Femur (tissue), 1 donor: ENCODE measurements around the gene TLL1.

Experiments
- DNase-seq: peaks from one replicate; pipeline ENCODE4 v3.0.0-alpha.2; 2017

TLL1 gene

GRCh38 chr4:165872461-165873297 lies at the start of gene TLL1:
TSS of gene TLL1 (plus strand) at chr4:165873237. CDS start at chr4:165873905, 668 bp downstream.
- peak; percentile 55 for DNase-seq

DNA sequence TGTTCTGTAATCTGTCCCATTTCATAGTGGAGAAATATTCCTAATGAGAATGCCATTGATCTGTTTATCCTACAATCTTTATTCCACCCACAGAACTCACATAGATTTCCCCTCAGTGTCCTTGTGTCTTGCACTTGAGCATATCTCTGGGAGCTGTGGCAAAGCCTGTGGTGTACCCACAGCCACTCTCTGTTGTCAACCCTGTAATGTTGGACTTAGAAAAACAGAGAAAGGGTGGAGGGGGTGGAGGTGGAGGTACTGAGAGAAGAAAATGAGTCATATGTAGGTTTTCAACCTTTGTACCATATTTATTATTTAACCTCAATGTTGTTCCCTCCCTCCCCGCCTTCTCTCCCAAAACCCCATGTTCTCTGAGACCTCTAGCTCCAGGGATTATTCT lies 46.9 kb upstream of the TLL1 start:
- no peak for DNase-seq

DNA sequence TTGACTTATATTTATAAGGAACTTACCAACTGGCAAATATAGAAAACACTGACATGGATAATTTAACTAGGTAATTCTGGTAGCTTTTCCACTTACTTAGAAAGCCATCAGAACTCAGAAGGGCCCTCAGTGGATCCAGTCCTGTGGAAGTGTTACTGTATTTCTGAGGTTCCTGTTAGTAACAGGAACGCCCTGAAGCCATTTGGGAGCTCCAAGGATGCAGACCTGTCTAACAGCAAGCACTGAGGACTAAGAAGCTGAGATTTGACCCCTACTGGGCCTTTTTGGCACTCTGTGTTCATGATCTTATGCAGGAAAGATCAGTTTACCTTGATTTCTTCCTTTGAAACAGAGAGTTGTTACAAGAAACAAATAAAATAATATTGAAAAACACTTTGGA lies 46.0 kb upstream of the TLL1 start:
- no peak for DNase-seq

DNA sequence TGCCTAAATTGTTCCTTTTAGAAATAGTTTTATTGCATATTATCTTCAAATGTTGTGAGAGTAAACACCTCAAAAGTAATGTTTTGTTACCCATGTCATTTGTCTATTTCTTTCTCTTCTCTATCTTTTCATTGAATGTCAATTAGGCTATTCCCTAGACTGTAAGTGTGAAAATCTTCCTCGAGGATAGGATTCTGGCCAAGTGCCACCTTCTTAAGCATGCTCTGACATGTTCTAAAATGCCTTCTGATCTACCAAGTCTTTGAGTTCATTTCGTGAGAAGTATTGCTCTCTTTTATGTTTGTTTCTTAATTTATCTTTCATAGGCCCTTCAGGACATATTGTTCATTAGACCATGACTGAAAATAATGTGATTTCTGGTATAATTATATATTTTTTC lies 44.1 kb upstream of the TLL1 start:
- no peak for DNase-seq

GRCh38 chr4:165834116-165834515 lies 38.9 kb upstream of the TLL1 start:
- no peak for DNase-seq

DNA sequence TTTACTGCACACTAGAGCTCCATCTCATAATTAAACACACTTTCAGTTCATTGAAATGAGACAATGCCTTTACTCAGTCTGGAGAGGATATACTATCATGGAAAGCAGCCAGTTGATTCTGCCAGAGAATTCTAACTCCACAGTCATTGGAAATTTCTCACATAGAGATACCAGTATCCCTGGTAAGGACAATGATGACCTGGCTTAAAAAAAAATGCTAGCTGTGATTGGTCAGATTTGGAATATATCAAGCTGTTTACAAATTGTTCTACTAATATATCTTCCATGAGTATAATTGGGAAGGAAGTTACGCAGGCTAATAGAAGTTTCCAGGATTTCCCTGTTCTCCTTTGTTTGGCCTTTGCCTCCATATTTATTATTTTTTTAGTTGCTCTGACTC lies 34.5 kb upstream of the TLL1 start:
- DNase-seq, result no peak

DNA sequence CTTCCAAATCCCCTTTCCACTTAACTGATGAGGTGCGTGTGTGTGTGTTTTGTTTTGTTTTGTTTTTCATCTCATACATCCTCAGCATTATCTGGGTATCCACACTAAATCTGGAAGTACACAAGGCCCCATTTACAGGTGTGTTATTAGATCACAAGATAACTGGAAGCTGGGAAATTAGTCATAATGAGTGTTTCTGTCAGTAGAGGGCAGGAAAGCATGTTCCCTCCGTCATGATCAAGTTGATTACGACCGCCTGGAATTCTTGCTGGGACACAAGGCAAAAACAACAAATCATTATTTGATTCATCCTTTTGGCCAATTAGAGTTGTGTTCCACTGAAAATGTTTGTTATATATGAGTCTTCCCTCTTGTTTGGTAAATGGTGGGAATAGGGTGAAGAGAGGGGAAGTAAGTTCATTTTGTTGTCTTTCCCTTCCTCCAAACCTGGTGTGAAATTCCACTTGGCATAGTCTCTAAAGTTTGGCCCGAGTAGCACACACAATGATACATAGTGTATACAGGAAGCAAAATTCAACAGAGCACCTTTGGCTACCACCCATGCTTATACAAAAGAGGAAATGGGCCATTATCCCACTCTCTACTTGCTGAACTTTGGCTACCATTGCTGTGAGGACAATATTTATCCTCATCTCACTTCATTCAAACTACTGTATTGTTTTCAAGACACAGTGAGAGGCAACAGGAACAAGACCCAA lies 33.3 kb upstream of the TLL1 start:
- DNase-seq, result no peak

DNA sequence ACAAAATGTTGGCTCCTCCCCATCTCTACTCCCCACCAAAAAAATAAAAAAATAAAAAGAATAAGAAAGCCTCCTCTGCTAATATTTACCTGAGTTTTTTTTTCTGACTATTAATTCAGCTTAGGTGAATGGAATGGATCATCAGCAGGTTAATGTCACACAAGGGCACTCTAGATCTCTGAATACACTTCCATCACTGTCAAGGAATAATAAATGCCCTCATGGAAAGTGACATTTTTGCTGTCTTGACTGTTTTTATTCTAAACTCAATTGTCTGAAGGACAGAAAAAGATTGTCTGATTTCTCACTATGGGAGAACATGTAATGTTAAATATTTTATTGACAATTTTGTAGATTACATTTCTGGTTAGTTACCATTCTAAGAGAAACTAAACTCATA lies 30.4 kb upstream of the TLL1 start:
- no peak for DNase-seq

DNA sequence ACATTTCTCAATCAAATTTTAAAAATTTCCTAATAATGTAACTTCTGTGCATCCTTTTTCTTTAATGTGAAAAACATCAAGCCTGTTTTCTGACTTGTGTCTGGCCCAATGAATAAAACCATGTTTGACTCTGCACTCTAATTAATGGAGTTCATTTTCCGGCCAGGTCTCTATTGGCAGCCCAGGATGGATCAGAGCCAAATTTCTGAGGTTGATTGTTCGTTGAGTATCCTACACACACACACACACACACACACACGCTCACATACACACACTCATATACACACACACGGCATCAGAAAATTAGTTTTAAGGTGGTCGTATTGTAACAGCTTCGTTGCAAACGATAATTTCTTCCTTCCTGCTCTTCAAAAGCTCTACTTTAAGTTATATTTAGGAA lies 28.9 kb upstream of the TLL1 start:
- no peak for DNase-seq

- no peak for DNase-seq
Measured at GRCh38 chr4:165851256-165851655, 21.8 kb upstream of the TLL1 start.

DNA sequence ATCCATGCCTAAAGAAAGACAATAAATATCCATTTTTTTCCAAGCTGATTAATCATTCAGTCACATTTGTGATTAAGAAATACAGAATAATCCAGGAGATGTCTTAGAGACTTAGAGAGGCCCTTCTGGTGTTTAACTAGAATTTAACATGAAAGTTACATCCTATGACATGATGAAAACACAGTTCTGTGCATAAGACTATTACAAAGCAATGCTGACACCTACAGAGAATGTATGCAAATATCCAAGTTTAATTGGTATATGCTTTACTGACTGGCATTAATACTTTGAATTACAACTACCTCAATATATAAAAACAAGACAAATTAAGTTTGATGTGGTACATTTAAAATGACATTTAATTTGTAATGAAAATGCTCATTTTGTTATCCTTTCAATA lies 17.8 kb upstream of the TLL1 start:
- no peak for DNase-seq

DNA sequence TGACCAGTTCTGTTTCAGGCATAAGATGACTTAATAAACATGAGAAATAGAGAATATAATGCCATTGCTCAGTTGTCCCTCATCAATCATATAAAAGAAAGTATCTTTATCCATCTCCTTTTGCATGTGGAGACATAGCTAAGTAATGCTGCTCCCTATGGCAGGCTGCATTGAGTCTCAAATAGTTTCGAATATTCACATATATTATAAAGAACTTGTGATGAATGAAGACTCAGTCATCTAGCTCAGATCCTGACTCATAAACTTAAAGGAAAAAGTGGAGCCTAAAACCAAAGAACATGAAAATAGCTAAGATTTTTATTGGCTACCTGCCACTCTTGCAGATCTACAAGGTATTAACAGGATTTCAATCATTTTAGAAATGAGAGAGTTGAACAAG lies 11.7 kb upstream of the TLL1 start:
- DNase-seq, result no peak

DNA sequence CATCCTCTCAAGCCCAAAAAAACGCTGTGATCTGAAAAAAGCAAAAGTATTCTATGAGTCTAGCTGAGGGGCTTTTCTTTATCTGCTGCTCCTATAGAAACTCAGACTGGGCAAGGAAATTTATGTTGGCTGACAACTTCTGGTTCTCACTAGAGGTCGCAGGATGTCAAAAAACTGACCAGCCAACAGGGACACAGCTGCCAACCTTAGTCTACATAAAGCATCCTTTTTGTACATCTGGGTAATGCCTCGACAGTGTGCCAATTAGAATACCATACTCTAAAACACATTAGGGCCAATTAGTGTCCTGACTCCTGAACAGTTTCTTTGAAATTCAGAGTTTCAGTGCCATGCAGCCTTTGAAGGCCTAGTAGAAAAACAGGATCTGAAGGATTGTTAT lies 8.8 kb upstream of the TLL1 start:
- DNase-seq, result no peak

GRCh38 chr4:165866019-165866650 lies 6.9 kb upstream of the TLL1 start:
- DNase-seq, result no peak

GRCh38 chr4:165867961-165868360 lies 5.1 kb upstream of the TLL1 start:
- DNase-seq, result no peak

DNA sequence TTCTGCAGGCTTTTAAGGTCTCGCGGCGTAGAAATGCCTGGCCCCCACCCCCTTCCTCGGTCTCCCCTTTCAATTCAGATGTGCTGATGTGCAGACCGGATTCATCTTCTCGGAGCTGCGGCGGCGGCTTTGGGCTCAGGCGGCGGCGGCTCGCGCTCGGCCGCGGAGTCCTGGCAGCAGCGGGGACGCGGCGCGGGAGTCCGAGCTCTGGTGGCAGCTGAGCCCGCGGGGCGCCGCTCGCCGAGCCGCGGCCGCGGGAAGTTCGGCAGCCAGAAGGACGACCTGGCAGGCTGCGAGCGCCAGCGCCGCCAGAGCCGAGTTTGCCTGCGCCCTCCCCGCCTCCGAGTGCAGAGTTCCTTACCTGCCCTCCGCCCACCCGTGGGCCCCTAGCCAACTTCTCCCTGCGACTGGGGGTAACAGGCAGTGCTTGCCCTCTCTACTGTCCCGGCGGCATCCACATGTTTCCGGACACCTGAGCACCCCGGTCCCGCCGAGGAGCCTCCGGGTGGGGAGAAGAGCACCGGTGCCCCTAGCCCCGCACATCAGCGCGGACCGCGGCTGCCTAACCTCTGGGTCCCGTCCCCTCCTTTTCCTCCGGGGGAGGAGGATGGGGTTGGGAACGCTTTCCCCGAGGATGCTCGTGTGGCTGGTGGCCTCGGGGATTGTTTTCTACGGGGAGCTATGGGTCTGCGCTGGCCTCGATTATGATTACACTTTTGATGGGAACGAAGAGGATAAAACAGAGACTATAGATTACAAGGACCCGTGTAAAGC lies 448 bp downstream of the TLL1 start:
- DNase-seq, result peak; percentile 61

DNA sequence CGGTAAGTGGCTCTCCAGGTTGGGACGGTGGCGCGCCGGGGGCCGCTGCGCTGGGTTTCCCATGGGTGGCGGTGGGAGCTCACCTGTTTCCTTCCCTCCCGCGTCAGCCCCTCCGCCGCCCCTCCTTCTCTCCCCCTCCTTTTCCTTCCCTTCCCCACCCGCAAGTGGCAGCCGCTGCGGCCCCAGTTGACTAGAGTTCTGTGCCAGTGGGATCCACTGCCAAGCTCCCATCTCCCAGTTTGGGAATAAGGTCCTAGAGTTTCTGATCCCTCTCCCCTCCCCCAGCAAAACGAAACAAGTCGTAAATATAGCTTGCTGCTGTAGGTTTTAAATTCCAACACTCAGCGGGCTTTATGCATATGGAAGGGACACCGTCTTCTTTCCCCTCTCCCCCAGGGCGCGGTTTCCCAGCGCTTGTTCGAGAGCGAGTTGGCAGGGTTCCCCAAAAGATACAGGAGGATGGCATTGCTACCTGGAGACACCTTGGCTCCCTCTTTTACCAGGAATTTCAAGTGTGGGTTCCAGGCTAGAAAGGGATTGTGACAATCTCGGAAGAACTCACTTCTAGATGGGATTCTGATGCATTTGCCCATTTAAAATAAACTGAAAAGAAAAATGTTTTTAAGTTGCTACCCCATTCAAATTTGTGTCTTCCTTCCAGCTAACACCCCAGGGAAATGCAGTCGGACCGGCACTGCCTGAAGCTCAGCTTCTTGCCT lies 1.2 kb downstream of the TLL1 start:
- DNase-seq, result peak; percentile 36

DNA sequence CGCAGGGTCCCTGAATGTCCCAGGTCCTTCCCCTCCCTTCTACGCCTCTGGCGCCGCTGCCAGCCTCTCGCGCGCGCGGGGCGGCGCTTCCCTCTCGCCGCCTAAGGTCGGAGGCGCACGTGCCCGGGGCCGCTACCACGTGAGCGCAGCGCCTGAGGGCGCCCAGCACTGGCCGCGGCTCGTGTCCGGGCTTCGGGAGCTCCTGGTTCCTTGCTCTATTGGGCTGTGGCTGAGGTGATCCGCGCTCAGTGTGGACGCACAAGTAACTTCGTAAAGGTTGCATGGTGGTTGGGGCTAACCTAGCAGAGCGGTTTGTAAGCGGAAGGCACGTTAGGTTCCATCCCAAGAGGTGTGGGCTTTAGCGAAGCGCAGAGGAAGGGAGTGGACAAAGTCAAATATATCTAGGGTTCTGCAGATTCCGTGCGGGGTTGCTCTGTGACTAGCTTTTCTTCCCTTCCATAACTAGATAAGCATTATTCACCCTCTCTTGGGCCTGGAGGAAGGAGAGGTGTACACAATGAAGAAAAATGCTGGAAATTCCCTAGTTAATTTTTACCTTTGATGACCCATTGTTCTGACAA lies 1.8 kb downstream of the TLL1 start:
- peak; percentile 62 for DNase-seq

DNA sequence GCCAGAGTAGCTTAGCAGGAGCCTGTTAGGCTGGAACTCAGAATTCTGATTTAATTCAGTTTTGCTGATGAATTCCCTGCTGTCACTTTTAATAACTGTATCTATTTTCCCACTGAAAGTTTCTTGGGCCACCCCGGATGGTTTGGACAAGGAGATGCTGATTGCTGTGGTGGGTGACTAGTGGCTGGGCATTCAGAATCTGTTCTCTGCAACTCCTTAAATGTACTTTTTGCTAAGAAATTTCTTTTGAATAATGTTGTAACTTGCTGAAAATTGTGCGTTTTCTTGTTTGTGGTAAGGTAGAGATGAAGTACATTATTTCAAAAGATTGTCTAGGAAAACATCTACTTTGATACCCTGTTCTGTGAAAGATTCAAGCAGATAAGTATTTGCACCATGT lies 2.4 kb downstream of the TLL1 start:
- DNase-seq, result no peak

DNA sequence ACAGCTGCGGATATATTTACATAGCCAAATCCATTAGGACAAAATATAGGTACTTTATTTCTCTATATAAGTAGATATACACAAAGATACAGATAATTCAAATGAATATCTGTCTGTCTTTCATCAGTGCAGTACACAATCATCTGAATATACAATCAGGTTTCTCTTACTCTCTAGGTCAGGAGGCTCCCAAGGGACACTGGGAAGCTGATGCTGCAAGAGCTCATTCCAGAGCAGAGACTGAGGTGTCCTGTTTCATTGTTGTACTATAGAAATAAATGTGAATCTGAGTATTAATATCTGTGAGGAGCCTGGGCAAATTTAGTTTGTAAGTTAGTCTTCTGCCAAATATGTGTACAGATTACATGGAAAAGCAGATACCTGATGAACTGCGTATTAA lies 4.2 kb downstream of the TLL1 start:
- no peak for DNase-seq

DNA sequence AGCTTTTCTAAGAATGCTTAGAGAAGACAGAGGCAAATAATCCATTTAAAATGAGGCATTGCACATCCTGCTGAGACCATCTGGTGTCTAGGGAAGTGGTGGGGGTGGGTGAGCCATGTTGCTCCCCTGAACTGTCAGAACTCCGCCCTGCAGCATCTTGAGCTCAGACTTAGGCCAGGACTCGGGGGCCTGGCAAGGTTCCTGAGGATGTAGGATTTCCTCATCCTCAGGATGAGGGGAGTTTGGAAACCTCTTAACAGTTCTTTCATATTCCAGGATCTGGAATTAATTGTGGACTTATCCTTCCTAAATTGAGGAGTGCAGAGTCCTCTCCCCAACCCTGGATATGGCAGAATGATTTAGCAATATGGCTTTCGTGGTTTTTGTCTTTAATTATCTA lies 6.6 kb downstream of the TLL1 start:
- no peak for DNase-seq

DNA sequence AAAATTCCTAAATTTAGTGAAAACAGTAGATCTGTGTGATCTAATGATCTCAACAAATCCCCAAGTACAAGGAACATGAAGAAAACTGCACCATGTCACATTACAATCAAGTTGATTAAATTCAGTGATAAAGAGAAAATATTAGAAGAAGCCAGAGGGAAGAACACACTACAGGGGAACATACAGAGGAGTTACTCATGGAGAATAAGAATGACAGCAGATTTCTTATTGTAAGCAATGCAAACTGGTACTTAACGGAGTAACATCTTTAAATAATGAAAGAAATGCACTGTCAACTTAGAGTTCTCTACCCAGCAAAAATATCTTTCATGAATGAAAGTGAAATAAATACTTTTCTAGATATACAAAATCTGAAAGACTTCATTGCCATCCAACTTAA lies 21.1 kb downstream of the TLL1 start:
- no peak for DNase-seq
